Measurements from ENCODE around the gene ASTN2.

DNA sequence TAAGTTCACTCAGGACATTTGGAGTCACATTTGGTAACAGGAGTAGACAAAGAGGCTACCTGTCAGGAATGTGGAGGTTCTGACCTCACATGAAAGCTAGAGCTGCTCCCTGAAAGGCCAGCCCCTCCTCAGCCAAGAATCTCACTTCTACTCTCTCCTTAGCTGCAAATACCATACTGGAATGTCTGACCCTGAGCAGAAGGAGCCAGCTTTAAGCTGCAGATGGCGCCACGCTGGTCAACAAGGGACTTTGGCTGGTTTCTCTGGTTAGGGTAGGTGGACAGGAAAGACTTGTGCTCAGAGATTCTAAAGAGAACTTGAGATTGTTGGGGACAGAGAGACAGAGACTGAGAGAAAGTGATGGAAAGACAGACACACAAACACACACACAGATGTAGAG, 21.9 kb downstream of the ASTN2 start:
- TF ChIP-seq, protein P1, sequence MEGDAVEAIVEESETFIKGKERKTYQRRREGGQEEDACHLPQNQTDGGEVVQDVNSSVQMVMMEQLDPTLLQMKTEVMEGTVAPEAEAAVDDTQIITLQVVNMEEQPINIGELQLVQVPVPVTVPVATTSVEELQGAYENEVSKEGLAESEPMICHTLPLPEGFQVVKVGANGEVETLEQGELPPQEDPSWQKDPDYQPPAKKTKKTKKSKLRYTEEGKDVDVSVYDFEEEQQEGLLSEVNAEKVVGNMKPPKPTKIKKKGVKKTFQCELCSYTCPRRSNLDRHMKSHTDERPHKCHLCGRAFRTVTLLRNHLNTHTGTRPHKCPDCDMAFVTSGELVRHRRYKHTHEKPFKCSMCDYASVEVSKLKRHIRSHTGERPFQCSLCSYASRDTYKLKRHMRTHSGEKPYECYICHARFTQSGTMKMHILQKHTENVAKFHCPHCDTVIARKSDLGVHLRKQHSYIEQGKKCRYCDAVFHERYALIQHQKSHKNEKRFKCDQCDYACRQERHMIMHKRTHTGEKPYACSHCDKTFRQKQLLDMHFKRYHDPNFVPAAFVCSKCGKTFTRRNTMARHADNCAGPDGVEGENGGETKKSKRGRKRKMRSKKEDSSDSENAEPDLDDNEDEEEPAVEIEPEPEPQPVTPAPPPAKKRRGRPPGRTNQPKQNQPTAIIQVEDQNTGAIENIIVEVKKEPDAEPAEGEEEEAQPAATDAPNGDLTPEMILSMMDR (conservative IDR thresholded peaks at IDR 0.05; ENCODE audit: low read depth in 2 of 2): peak; percentile 68 to 78
- TF ChIP-seq POLR2AphosphoS5 (IDR thresholded peaks at IDR 0.05; ENCODE audit: low read depth) (no peak), EZH2phosphoT487 (IDR thresholded peaks at IDR 0.05; ENCODE audit: unreplicated experiment) (no peak), STAT1 (IDR thresholded peaks at IDR 0.05; ENCODE audit: unreplicated experiment) (no peak), CREB1 (CRISPR knock-in tag; IDR thresholded peaks at IDR 0.05; ENCODE audit: low read depth) (no peak), EZH2 (IDR thresholded peaks at IDR 0.05; ENCODE audit: low read depth, unreplicated experiment) (no peak), NANOG (IDR thresholded peaks at IDR 0.05; ENCODE audit: borderline replicate concordance) (no peak)
- TF ChIP-seq, protein P2, sequence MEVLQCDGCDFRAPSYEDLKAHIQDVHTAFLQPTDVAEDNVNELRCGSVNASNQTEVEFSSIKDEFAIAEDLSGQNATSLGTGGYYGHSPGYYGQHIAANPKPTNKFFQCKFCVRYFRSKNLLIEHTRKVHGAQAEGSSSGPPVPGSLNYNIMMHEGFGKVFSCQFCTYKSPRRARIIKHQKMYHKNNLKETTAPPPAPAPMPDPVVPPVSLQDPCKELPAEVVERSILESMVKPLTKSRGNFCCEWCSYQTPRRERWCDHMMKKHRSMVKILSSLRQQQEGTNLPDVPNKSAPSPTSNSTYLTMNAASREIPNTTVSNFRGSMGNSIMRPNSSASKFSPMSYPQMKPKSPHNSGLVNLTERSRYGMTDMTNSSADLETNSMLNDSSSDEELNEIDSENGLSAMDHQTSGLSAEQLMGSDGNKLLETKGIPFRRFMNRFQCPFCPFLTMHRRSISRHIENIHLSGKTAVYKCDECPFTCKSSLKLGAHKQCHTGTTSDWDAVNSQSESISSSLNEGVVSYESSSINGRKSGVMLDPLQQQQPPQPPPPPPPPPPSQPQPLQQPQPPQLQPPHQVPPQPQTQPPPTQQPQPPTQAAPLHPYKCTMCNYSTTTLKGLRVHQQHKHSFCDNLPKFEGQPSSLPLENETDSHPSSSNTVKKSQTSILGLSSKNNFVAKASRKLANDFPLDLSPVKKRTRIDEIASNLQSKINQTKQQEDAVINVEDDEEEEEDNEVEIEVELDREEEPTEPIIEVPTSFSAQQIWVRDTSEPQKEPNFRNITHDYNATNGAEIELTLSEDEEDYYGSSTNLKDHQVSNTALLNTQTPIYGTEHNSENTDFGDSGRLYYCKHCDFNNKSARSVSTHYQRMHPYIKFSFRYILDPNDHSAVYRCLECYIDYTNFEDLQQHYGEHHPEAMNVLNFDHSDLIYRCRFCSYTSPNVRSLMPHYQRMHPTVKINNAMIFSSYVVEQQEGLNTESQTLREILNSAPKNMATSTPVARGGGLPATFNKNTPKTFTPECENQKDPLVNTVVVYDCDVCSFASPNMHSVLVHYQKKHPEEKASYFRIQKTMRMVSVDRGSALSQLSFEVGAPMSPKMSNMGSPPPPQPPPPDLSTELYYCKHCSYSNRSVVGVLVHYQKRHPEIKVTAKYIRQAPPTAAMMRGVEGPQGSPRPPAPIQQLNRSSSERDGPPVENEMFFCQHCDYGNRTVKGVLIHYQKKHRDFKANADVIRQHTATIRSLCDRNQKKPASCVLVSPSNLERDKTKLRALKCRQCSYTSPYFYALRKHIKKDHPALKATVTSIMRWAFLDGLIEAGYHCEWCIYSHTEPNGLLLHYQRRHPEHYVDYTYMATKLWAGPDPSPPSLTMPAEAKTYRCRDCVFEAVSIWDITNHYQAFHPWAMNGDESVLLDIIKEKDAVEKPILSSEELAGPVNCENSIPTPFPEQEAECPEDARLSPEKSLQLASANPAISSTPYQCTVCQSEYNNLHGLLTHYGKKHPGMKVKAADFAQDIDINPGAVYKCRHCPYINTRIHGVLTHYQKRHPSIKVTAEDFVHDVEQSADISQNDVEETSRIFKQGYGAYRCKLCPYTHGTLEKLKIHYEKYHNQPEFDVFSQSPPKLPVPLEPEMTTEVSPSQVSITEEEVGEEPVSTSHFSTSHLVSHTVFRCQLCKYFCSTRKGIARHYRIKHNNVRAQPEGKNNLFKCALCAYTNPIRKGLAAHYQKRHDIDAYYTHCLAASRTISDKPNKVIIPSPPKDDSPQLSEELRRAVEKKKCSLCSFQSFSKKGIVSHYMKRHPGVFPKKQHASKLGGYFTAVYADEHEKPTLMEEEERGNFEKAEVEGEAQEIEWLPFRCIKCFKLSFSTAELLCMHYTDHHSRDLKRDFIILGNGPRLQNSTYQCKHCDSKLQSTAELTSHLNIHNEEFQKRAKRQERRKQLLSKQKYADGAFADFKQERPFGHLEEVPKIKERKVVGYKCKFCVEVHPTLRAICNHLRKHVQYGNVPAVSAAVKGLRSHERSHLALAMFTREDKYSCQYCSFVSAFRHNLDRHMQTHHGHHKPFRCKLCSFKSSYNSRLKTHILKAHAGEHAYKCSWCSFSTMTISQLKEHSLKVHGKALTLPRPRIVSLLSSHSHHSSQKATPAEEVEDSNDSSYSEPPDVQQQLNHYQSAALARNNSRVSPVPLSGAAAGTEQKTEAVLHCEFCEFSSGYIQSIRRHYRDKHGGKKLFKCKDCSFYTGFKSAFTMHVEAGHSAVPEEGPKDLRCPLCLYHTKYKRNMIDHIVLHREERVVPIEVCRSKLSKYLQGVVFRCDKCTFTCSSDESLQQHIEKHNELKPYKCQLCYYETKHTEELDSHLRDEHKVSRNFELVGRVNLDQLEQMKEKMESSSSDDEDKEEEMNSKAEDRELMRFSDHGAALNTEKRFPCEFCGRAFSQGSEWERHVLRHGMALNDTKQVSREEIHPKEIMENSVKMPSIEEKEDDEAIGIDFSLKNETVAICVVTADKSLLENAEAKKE (CRISPR knock-in tag; IDR thresholded peaks at IDR 0.05): peak; percentile 72; the same call in 1 of the 2 replicates
- TF ChIP-seq, protein P3, sequence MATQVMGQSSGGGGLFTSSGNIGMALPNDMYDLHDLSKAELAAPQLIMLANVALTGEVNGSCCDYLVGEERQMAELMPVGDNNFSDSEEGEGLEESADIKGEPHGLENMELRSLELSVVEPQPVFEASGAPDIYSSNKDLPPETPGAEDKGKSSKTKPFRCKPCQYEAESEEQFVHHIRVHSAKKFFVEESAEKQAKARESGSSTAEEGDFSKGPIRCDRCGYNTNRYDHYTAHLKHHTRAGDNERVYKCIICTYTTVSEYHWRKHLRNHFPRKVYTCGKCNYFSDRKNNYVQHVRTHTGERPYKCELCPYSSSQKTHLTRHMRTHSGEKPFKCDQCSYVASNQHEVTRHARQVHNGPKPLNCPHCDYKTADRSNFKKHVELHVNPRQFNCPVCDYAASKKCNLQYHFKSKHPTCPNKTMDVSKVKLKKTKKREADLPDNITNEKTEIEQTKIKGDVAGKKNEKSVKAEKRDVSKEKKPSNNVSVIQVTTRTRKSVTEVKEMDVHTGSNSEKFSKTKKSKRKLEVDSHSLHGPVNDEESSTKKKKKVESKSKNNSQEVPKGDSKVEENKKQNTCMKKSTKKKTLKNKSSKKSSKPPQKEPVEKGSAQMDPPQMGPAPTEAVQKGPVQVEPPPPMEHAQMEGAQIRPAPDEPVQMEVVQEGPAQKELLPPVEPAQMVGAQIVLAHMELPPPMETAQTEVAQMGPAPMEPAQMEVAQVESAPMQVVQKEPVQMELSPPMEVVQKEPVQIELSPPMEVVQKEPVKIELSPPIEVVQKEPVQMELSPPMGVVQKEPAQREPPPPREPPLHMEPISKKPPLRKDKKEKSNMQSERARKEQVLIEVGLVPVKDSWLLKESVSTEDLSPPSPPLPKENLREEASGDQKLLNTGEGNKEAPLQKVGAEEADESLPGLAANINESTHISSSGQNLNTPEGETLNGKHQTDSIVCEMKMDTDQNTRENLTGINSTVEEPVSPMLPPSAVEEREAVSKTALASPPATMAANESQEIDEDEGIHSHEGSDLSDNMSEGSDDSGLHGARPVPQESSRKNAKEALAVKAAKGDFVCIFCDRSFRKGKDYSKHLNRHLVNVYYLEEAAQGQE (IDR thresholded peaks at IDR 0.05; ENCODE audit: unreplicated experiment): no peak

Data from GM23338 (cell line).